A549 (cell line): ENCODE data around the gene CCR2. TPM values are rescaled to one million over a fixed set of nuclear protein-coding genes. Genes with fewer than 3 reads are reported as not detected.

Experiments
- ATAC-seq, 2 experiments: fragments of 200-7000 bp in 1 of 2; fragments of >200 bp in 1 of 2; cut with Nextera tagmentation in 1 of 2; cut with Tn5 transposase in 1 of 2; 3 replicates each; pipeline versions ENCODE4 v1.8.0 to v1.9.1; 2018 to 2020; ENCODE audit warnings: mild to moderate bottlenecking in 1 of 2, moderate library complexity in 1 of 2
- CTCF ChIA-PET: fragments of 300-600 bp; sonication (Branson Sonifier 250); formaldehyde crosslinking; extraction: SDS; loops from one replicate; lab custom pipeline; 2021; ENCODE audit warnings: antibody characterized with exemption, inconsistent platforms; lab: Yijun Ruan, JAX
- POLR2A ChIA-PET: fragments of 350-600 bp; formaldehyde crosslinking; extraction: SDS; loops from one replicate; lab custom pipeline; 2021; ENCODE audit warnings: antibody characterized with exemption, inconsistent platforms; lab: Yijun Ruan, JAX
- DNase-seq, 2 experiments: peaks; one replicate each; pipeline versions ENCODE4 v3.0.0 to v3.0.0-alpha.2; 2011 to 2016; ENCODE audit warnings: low read depth in 1 of 2, low spot score in 1 of 2
- FAIRE-seq: peaks from 2 replicates; lab custom pipeline; 2011; peaks lifted over from hg19 to GRCh38; lab: Jason Lieb, UNC
- H3K27ac ChIP-seq, 2 experiments: fragments of >200 bp; sonication (Bioruptor Twin); formaldehyde crosslinking; 3 replicates each; pipeline ENCODE4 v1.5.1; 2016 to 2017
- H3K4me1 ChIP-seq: fragments of >200 bp; sonication (Bioruptor Twin); formaldehyde crosslinking; 3 replicates; pipeline ENCODE4 v1.6.1; 2016
- H3K4me2 ChIP-seq: fragments of >200 bp; sonication (Bioruptor Twin); formaldehyde crosslinking; 3 replicates; pipeline ENCODE4 v1.6.1; 2016
- H3K4me3 ChIP-seq: fragments of >200 bp; sonication (Bioruptor Twin); formaldehyde crosslinking; 3 replicates; pipeline ENCODE4 v1.5.1; 2016
- H3K9me3 ChIP-seq: fragments of >200 bp; sonication (Bioruptor Twin); formaldehyde crosslinking; 3 replicates; pipeline ENCODE4 v1.6.1; 2016
- CEBPB ChIP-seq, 2 experiments: fragments of >200 bp in 1 of 2; sonication (Bioruptor Twin) in 1 of 2; formaldehyde crosslinking in 1 of 2; IDR thresholded peaks; 2 replicates each; pipeline ENCODE4 v1.6.1; 2012 to 2016
- EP300 ChIP-seq, 2 experiments: fragments of >200 bp; sonication (Bioruptor Twin); formaldehyde crosslinking; IDR thresholded peaks; 2 replicates in 1 of 2; 3 replicates in 1 of 2; pipeline ENCODE4 v1.6.1; 2016 to 2017
- ESRRA ChIP-seq: fragments of 150-350 bp; IDR thresholded peaks from 2 replicates; pipeline ENCODE4 v1.6.1; 2014; ENCODE audit warnings: mild to moderate bottlenecking, low read length, borderline replicate concordance
- HOXB5 ChIP-seq: fragments of 250-450 bp; sonication (Bioruptor Pico); IDR thresholded peaks from 2 replicates; pipeline ENCODE4 v1.5.0; 2020; ENCODE audit warnings: mild to moderate bottlenecking, moderate library complexity
- MAFK ChIP-seq: fragments of 450-650 bp; IDR thresholded peaks from 2 replicates; pipeline ENCODE4 v1.6.1; 2014; ENCODE audit not compliant: partially characterized antibody
- MYC ChIP-seq: IDR thresholded peaks from 2 replicates; pipeline ENCODE4 v1.6.1; 2012; ENCODE audit warnings: mild to moderate bottlenecking, inconsistent platforms, low read length, improper control_type of control experiment, borderline replicate concordance
- NFE2L2 ChIP-seq: fragments of 150-350 bp; conservative IDR thresholded peaks from 2 replicates; pipeline ENCODE4 v1.6.1; 2014; ENCODE audit warnings: low read length
- NR3C1 ChIP-seq: fragments of >200 bp; sonication (Bioruptor Twin); formaldehyde crosslinking; IDR thresholded peaks from 3 replicates; pipeline ENCODE4 v1.6.1; 2017
- PHF8 ChIP-seq: fragments of 200-600 bp; sonication (generic); IDR thresholded peaks from 2 replicates; pipeline ENCODE4 v1.6.1; 2016; ENCODE audit warnings: low read depth, mild to moderate bottlenecking, antibody characterized with exemption, moderate library complexity, borderline replicate concordance
- POLR2A ChIP-seq: IDR thresholded peaks from 2 replicates; pipeline ENCODE4 v1.6.1; 2012; ENCODE audit warnings: mild to moderate bottlenecking, low read length
- RAD21 ChIP-seq, 2 experiments: fragments of >200 bp in 1 of 2; sonication (Bioruptor Twin) in 1 of 2; formaldehyde crosslinking in 1 of 2; IDR thresholded peaks in 1 of 2; conservative IDR thresholded peaks in 1 of 2; 2 replicates in 1 of 2; 3 replicates in 1 of 2; pipeline ENCODE4 v1.6.1; 2012 to 2018; ENCODE audit warnings: inconsistent platforms in 1 of 2
- RCOR1 ChIP-seq: fragments of 150-350 bp; IDR thresholded peaks from 2 replicates; pipeline ENCODE4 v1.6.1; 2014; ENCODE audit warnings: antibody characterized with exemption, low read length, low read depth
- SREBF2 ChIP-seq: fragments of 450-650 bp; IDR thresholded peaks from 2 replicates; pipeline ENCODE4 v1.6.1; 2014; ENCODE audit warnings: mild to moderate bottlenecking, moderate library complexity
- TP53 ChIP-seq: fragments of 250-450 bp; sonication (Bioruptor Pico); IDR thresholded peaks from 2 replicates; pipeline ENCODE4 v1.5.0; 2021; ENCODE audit warnings: mild to moderate bottlenecking, moderate library complexity
- USF2 ChIP-seq: fragments of 450-650 bp; IDR thresholded peaks from 2 replicates; pipeline ENCODE4 v1.6.1; 2014; ENCODE audit warnings: antibody characterized with exemption
- ZC3H11A ChIP-seq: fragments of 450-650 bp; IDR thresholded peaks from 2 replicates; pipeline ENCODE4 v1.6.1; 2014; ENCODE audit warnings: antibody characterized with exemption, mild to moderate bottlenecking
- ZFP36 ChIP-seq: fragments of 450-650 bp; IDR thresholded peaks from 2 replicates; pipeline ENCODE4 v1.6.1; 2014; ENCODE audit warnings: borderline replicate concordance; ENCODE audit not compliant: partially characterized antibody
- ZSCAN20 ChIP-seq: fragments of 250-450 bp; sonication (Bioruptor Pico); IDR thresholded peaks from 2 replicates; pipeline ENCODE4 v1.8.0; 2022; ENCODE audit warnings: mild to moderate bottlenecking, moderate library complexity
- WGBS: methylation state at CpG from one replicate; pipeline ENCODE4 v1.1.6; 2017; ENCODE audit errors: missing lambda C conversion rate; 5-methylcytosine and 5-hydroxymethylcytosine counted together
- polyA plus RNA-seq, 4 experiments: library from polyadenylated mRNA; depleted of rRNA in 3 of 4; stranded (reverse); fragments of >200 nt; fragmentation: RNase III in 1 of 4; extraction: RNeasy Plus Mini Kit Qiagen cat#74134 plus additional on column Dnase treatment in 1 of 4; gene quantifications; 2 replicates in 3 of 4; 3 replicates in 1 of 4; pipeline ENCODE4 v1.2.3, GENCODE V29; 2011 to 2017
- TF ChIP-seq, protein P1 (sequence below): fragments of 250-450 bp; sonication (Bioruptor Pico); IDR thresholded peaks from 2 replicates; pipeline ENCODE4 v1.5.0; 2020; ENCODE audit warnings: low read depth, mild to moderate bottlenecking, moderate library complexity
- TF ChIP-seq, protein P2 (sequence below): fragments of 150-350 bp; IDR thresholded peaks from 2 replicates; pipeline ENCODE4 v1.6.1; 2014; ENCODE audit warnings: low read depth, mild to moderate bottlenecking, low read length
- TF ChIP-seq, protein P3 (sequence below): fragments of 250-450 bp; sonication (Bioruptor Pico); IDR thresholded peaks from 2 replicates; pipeline ENCODE4 v1.5.0; 2021; ENCODE audit warnings: mild to moderate bottlenecking, moderate library complexity, borderline replicate concordance

Gene CCR2
- polyA plus RNA-seq, 2 of the 4 experiments (the other 2 are of a cell fraction) = not detected

- DNase-seq (no peak), FAIRE-seq (no peak), ATAC-seq (no peak)
- H3K4me1 ChIP-seq = no peaks in the 10 kb centered on the region
- no peak overlapping the region for H3K27ac ChIP-seq
- CTCF ChIA-PET = no interaction called here
- TF ChIP-seq, protein P1, sequence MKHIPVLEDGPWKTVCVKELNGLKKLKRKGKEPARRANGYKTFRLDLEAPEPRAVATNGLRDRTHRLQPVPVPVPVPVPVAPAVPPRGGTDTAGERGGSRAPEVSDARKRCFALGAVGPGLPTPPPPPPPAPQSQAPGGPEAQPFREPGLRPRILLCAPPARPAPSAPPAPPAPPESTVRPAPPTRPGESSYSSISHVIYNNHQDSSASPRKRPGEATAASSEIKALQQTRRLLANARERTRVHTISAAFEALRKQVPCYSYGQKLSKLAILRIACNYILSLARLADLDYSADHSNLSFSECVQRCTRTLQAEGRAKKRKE (CRISPR knock-in tag) = no peak
- TF ChIP-seq, protein P2, sequence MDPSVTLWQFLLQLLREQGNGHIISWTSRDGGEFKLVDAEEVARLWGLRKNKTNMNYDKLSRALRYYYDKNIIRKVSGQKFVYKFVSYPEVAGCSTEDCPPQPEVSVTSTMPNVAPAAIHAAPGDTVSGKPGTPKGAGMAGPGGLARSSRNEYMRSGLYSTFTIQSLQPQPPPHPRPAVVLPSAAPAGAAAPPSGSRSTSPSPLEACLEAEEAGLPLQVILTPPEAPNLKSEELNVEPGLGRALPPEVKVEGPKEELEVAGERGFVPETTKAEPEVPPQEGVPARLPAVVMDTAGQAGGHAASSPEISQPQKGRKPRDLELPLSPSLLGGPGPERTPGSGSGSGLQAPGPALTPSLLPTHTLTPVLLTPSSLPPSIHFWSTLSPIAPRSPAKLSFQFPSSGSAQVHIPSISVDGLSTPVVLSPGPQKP = no peak
- no peak for TF ChIP-seq ZSCAN20 (CRISPR knock-in tag)
- no peak for TF ChIP-seq RCOR1
- no peak for TF ChIP-seq CEBPB (IDR thresholded peaks at IDR 0.05)
- no peak for TF ChIP-seq RAD21 (conservative IDR thresholded peaks at IDR 0.05 in 1 of 2, IDR thresholded peaks at IDR 0.05 in 1 of 2)
- TF ChIP-seq ESRRA = no peak
- no peak for TF ChIP-seq MYC
- no peak for TF ChIP-seq ZFP36
- TF ChIP-seq, protein P3, sequence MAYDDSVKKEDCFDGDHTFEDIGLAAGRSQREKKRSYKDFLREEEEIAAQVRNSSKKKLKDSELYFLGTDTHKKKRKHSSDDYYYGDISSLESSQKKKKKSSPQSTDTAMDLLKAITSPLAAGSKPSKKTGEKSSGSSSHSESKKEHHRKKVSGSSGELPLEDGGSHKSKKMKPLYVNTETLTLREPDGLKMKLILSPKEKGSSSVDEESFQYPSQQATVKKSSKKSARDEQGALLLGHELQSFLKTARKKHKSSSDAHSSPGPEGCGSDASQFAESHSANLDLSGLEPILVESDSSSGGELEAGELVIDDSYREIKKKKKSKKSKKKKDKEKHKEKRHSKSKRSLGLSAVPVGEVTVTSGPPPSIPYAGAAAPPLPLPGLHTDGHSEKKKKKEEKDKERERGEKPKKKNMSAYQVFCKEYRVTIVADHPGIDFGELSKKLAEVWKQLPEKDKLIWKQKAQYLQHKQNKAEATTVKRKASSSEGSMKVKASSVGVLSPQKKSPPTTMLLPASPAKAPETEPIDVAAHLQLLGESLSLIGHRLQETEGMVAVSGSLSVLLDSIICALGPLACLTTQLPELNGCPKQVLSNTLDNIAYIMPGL = no peak
- TF ChIP-seq HOXB5 (CRISPR knock-in tag) = no peak
- TF ChIP-seq USF2 = no peak
- TF ChIP-seq ZC3H11A = no peak
- no peak for TF ChIP-seq SREBF2
- TF ChIP-seq MAFK = no peak
- TF ChIP-seq NFE2L2 = no peak
- POLR2A ChIA-PET = no interaction called here
- H3K4me3 ChIP-seq = no peak overlapping the region
- WGBS = 0% methylated on average over 1 of the region's 1 CpG
- no peak overlapping the region for H3K4me2 ChIP-seq
- no peaks in the 10 kb centered on the region for H3K9me3 ChIP-seq
These were observed 32.3 kb upstream of the CCR2 start for GRCh38 chr3:46321461-46322104.

DNA sequence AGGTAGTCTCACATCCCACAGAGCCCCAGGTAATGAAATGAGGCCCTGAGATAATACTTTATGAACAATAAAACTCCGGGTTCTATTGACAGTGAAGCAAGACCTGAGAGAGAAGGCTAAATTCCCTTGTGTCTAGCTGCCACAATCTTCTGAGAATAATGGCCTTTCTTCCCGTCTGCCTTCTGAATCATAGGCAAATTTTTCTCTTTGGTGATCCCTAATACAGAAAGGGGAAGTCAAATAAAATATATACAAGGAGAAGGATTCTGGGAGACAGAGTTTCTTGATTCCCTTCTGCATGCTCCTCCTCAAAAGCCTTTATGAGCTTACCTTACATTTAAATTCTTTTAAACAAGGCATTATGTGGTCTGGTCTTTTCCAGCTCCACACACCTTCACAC is 29.9 kb upstream of the CCR2 start:
- TF ChIP-seq NR3C1 (no peak), POLR2A (no peak), NFE2L2 (no peak), TP53 (CRISPR knock-in tag) (no peak), EP300 (IDR thresholded peaks at IDR 0.05) (no peak), PHF8 (no peak)
- POLR2A ChIA-PET = no interaction called here
- H3K9me3 ChIP-seq = no peaks in the 10 kb centered on the region
- ATAC-seq (no peak), DNase-seq (no peak), FAIRE-seq (no peak)
- CTCF ChIA-PET = no interaction called here
- H3K4me2 ChIP-seq = no peak overlapping the region
- H3K4me1 ChIP-seq = no peaks in the 10 kb centered on the region
- H3K27ac ChIP-seq = no peak overlapping the region
- H3K4me3 ChIP-seq = no peak overlapping the region
- 0% methylated on average over 2 of the region's 2 CpGs for WGBS
